KMS-11 (cell line): ENCODE results near the gene KRTAP19-8.

Experiments used
- H2AFZ ChIP-seq: fragments of 200-600 bp; sonication (generic); 2 replicates; pipeline ENCODE4 v1.6.1; 2016; ENCODE audit warnings: antibody characterized with exemption, mixed run types, low read depth
- H3K27ac ChIP-seq: fragments of 200-600 bp; sonication (generic); 2 replicates; pipeline ENCODE4 v1.6.1; 2016; ENCODE audit warnings: mild to moderate bottlenecking, mixed run types
- H3K27me3 ChIP-seq: fragments of 200-600 bp; sonication (generic); 2 replicates; pipeline ENCODE4 v1.6.1; 2017; ENCODE audit warnings: mild to moderate bottlenecking, low read depth, mixed run types, moderate library complexity; ENCODE audit not compliant: insufficient read depth
- H3K36me3 ChIP-seq: fragments of 200-600 bp; sonication (generic); 2 replicates; pipeline ENCODE4 v1.6.1; 2017; ENCODE audit warnings: mild to moderate bottlenecking, mixed run types; ENCODE audit not compliant: insufficient read depth
- H3K4me1 ChIP-seq: fragments of 200-600 bp; sonication (generic); 2 replicates; pipeline ENCODE4 v1.6.1; 2016; ENCODE audit warnings: mild to moderate bottlenecking, low read depth, mixed run types; ENCODE audit not compliant: poor library complexity, severe bottlenecking
- H3K4me2 ChIP-seq: fragments of 200-600 bp; sonication (generic); 2 replicates; pipeline ENCODE4 v1.7.0; 2016; ENCODE audit warnings: mild to moderate bottlenecking, mixed run types
- H3K4me3 ChIP-seq: fragments of 200-600 bp; sonication (generic); IDR thresholded peaks from 2 replicates; pipeline ENCODE4 v1.6.1; 2017; ENCODE audit warnings: low read depth, low read length, mixed read lengths; ENCODE audit not compliant: insufficient read depth
- H3K79me2 ChIP-seq: fragments of 200-600 bp; sonication (generic); 2 replicates; pipeline ENCODE4 v1.6.1; 2016; ENCODE audit warnings: low read depth, mixed run types; ENCODE audit not compliant: insufficient read depth
- H3K9ac ChIP-seq: fragments of 200-600 bp; sonication (generic); 2 replicates; pipeline ENCODE4 v1.6.1; 2016; ENCODE audit warnings: mild to moderate bottlenecking, mixed run types
- H4K20me1 ChIP-seq: fragments of 200-600 bp; sonication (generic); 2 replicates; pipeline ENCODE4 v1.6.1; 2016; ENCODE audit warnings: mild to moderate bottlenecking, mixed run types; ENCODE audit not compliant: insufficient read depth
- CTCF ChIP-seq: fragments of 200-600 bp; sonication (generic); conservative IDR thresholded peaks from 2 replicates; pipeline ENCODE4 v1.6.1; 2017; ENCODE audit warnings: low read depth, mild to moderate bottlenecking, antibody characterized with exemption, low read length, moderate library complexity, mixed read lengths

KRTAP19-8 gene

GRCh38 chr21:31003471-31003870 is 34.8 kb downstream of the KRTAP19-8 start:
- no peaks in the 10 kb centered on the region for H3K4me1 ChIP-seq
- no peaks in the 10 kb centered on the region for H3K27me3 ChIP-seq
- H3K27ac ChIP-seq = no peak overlapping the region
- no peaks in the 10 kb centered on the region for H4K20me1 ChIP-seq
- H3K4me2 ChIP-seq = no peak overlapping the region
- no peak overlapping the region for H2AFZ ChIP-seq
- H3K36me3 ChIP-seq = no peaks in the 10 kb centered on the region
- no peaks in the 10 kb centered on the region for H3K79me2 ChIP-seq
- TF ChIP-seq CTCF = no peak
- H3K4me3 ChIP-seq = no peak overlapping the region
- H3K9ac ChIP-seq = no peak overlapping the region

- H3K27me3 ChIP-seq = no peaks in the 10 kb centered on the region
- no peaks in the 10 kb centered on the region for H3K79me2 ChIP-seq
- TF ChIP-seq CTCF = no peak
- H3K27ac ChIP-seq = no peak overlapping the region
- H3K36me3 ChIP-seq = no peaks in the 10 kb centered on the region
- no peaks in the 10 kb centered on the region for H3K4me1 ChIP-seq
- H3K9ac ChIP-seq = no peak overlapping the region
- no peak overlapping the region for H2AFZ ChIP-seq
- no peaks in the 10 kb centered on the region for H4K20me1 ChIP-seq
- no peak overlapping the region for H3K4me2 ChIP-seq
- no peak overlapping the region for H3K4me3 ChIP-seq
These were observed 40.7 kb downstream of the KRTAP19-8 start for GRCh38 chr21:30997541-30997940.

GRCh38 chr21:30996728-30997127 is 41.5 kb downstream of the KRTAP19-8 start:
- no peak overlapping the region for H3K27ac ChIP-seq

GRCh38 chr21:30994932-30995331 is 43.3 kb downstream of the KRTAP19-8 start:
- Histone ChIP-seq H3K4me1 (no peaks in the 10 kb centered on the region), H3K4me2 (no peak overlapping the region), H2AFZ (no peak overlapping the region), H3K9ac (no peak overlapping the region), H4K20me1 (no peaks in the 10 kb centered on the region), H3K36me3 (no peaks in the 10 kb centered on the region), H3K27me3 (no peaks in the 10 kb centered on the region), H3K79me2 (no peaks in the 10 kb centered on the region), H3K27ac (no peak overlapping the region), H3K4me3 (no peak overlapping the region)
- no peak for TF ChIP-seq CTCF

More at GRCh38 chr21:30996728-30997127, 41.5 kb downstream of the KRTAP19-8 start:
- Histone ChIP-seq H3K4me1 (no peaks in the 10 kb centered on the region), H4K20me1 (no peaks in the 10 kb centered on the region), H3K4me2 (no peak overlapping the region), H3K79me2 (no peaks in the 10 kb centered on the region), H3K9ac (no peak overlapping the region), H2AFZ (no peak overlapping the region), H3K4me3 (no peak overlapping the region), H3K27me3 (no peaks in the 10 kb centered on the region), H3K36me3 (no peaks in the 10 kb centered on the region)
- no peak for TF ChIP-seq CTCF
